ENCODE results near the gene TCP10L. TPM values are rescaled to one million over a fixed set of nuclear protein-coding genes. Genes with fewer than 3 reads are reported as not detected.

TCP10L gene
- polyA plus RNA-seq, 3 donors: 0.28 to 0.40 TPM; not detected in 1

DNA sequence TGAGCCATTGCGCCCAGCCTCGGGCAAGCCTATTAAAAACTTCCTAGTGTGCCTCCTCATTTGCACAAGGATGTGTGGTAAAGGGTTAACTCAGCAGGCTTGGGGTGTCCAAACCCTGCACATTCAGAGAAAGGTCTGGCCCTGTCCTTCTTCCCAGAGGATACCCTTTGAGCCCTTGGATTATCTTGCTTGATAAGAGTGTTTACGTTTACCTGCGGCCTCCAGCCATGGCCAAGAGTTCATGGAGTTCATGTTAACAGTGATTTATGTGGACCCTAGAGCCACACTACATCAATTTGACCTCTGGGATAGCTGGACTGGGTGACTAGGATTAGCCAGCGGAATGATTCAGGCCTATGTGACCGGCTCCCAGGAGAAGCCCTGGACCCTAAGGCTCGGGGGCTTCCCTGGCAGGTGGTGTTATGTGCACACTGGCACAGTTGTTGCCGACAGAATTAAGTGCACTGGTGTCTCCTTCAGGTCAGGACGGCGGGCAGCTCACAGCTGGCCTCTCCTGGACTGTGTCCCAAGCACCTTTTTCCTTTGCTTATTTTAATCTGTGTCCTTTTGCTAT is 7.7 kb upstream of the TCP10L start:
- no peak overlapping the region for H3K27ac ChIP-seq (ENCODE audit: low read depth, low read length)
- 35 to 63% (median 62%) methylated on average over 10 of the region's 10 CpGs for WGBS, 3 donors

DNA sequence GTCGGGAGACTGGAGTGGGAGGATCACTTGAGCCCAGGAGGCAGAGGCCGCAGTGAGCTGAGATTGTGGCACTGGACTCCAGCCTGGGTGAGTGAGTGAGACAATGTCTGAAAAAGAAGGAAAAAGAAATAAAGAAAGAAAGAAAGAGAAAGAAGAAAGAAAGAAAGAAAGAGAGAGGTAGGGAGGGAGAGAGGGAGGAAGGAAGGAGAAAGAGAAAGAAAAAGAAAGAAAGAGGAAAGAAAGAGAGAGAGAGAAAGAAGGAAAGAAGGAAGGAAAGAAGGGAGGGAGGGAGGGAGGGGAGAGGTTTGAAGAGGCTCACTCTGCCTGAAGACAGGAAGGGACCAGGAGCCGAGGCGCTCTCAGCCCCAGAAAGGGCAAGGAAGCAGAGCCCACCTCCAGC is 4.8 kb upstream of the TCP10L start:
- no peak overlapping the region for H3K27ac ChIP-seq (ENCODE audit: low read depth, low read length)
- 75 to 83% (median 82%) methylated on average over 4 of the region's 4 CpGs for WGBS, 3 donors

DNA sequence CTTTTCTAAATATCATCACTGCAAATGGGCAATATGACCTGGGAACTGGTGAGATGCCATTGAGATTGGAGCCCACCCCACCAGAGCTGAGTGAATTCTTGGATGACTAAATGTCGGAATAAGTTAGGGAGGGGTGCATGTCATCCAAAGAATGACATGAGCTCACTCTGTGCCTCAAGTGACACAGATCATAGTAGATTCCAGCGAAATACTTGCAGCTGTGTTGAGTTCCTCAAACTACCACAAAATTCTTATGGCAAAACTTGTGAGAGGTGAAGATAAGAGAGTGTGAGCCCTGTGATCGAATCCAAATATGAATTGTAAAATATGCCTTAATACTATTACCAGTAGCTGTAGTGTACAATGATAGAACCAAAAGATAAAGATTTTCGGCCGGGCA is 2.3 kb upstream of the TCP10L start:
- 93 to 94% (median 94%) methylated on average over 5 of the region's 5 CpGs for WGBS, 3 donors

DNA sequence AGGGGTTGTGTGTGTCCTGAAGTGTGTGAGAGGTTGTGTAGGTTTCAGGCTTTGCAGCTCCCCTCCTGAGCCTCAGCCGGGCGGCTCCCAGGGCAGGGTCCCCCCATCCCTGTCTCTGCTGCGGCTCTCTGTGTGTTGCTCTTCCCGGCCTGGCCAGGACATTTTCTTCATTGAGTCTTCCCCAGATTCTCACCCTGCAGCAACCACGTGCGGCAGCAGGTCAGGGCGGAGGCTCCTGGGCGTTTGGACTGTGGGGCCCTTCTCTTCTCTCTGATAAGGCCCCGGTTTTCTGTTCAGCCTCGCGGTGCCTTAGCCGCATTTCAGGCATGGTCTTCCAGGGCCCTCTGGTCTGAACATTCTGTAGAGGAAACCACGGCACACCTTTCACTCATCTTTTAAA is 1.8 kb upstream of the TCP10L start:
- WGBS, 3 donors: 66 to 87% (median 79%) methylated on average over 13 of the region's 13 CpGs
- H3K27ac ChIP-seq (ENCODE audit: low read depth, low read length): no peak overlapping the region

More for the DNA sequence above, 2.3 kb upstream of the TCP10L start:
- no peak overlapping the region for H3K27ac ChIP-seq (ENCODE audit: low read depth, low read length)

DNA sequence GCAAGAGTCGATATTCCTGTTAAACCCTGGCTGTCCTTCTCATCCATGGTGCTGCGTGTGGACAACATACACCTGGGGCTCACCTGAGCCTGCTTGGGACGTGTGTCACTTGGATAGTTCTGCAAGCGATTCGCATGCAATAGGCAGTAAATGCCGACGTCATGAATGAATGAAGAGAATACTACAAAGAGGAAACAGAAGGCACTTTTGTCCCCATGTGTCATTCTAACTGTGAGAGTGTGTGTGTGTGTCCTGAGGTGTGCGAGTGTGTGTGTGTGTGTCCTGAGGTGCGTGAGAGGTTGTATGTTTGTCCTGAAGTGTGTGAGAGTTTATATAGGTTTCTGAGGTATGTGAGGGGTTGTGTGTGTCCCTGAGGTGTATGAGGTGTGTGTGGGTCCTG is 647 bp upstream of the TCP10L start:
- H3K27ac ChIP-seq (ENCODE audit: low read depth, low read length): no peak overlapping the region

DNA sequence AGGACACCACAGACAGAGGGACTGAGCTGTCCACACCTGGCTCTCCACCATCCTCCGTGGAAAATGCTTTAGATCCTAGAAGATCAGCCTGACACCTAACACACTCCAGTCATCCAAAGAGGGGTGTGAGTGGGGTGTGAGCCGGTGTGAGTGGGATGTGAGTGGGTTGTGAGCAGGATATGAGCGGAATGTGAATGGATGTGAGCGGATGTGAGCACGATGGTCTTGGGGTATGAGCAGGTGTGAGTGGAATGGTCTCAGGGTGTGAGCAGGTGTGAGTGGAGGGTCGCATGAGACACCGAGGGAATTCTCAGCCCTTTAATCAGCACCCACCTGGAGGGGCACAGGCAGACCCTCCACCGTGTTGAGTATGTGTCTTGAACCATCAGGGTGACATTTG is 851 bp downstream of the TCP10L start:
- 85 to 87% (median 87%) methylated on average over 8 of the region's 8 CpGs for WGBS, 3 donors
- H3K27ac ChIP-seq (ENCODE audit: low read depth, low read length): no peak overlapping the region

More for the DNA sequence above, 647 bp upstream of the TCP10L start:
- 85 to 87% (median 85%) methylated on average over 9 of the region's 9 CpGs for WGBS, 3 donors

DNA sequence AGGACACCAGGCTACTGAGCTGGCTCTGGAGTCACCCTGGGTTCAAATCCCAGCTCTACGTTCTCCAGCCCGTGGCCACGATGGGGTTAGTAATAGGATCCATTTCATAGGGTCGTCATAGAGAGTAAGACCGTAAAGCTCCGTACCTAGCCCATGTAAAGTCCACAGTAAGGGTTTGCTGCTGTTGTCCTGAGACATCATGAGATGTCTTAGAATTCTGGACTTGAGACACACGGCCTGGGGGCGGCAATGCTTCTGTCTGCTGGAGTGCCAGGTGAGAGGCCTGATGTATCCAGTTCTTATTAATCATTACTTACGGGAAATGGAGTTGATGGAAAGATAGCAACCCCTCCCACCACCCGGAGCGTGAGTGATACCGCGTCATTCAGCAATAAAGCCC is 3.6 kb downstream of the TCP10L start:
- H3K27ac ChIP-seq (ENCODE audit: low read depth, low read length): no peak overlapping the region
- 91 to 93% (median 91%) methylated on average over 13 of the region's 13 CpGs for WGBS, 3 donors

DNA sequence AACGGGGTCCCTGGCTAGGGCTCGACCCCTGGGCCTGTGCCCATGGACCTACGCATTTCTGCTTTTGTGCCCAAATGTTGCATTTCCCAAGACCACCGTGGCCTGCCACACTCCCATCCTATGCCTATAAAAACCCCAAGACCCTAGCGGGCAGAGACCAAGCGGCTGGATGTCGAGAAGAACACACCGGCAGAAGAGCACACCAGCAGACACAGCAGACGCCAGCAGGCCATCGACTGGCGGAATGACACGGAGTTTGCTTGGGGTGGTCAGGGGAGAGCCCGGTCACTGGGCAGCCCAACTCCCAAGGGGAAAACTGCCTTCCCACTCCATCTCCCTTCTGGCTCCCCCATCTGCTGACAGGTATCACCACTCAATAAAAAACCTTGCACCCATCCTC is 4.4 kb downstream of the TCP10L start:
- WGBS, 3 donors: 92 to 94% (median 93%) methylated on average over 13 of the region's 13 CpGs
- no peak overlapping the region for H3K27ac ChIP-seq (ENCODE audit: low read depth, low read length)

DNA sequence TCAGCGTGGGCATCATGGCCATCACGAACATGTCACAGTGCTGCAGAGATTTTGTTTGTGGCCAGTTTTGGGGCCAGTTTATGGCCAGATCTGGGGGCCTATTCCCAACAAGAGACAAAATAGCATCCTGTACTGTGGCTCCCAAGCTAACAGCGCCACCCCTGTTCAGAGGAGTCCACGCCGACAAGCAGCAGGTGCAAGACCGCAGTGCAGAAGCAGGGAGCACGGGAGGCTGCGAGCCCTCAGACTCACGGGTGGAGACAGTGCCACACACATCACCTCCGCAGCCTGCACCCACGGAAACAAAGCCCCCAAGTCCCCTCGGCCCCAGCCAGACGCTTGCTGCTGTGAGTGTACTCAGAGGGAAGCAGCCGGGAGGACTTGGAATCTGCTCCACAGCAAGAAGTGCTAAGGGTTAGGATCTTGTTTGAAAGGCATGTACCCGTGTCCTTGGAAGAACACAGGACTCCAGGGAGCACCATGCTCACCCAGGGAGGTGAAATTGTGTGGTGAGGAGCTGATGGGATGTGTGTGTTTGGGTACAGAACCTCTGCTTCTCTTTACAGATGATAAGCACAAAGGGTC is 7.1 kb downstream of the TCP10L start:
- WGBS, 3 donors: 48 to 67% (median 61%) methylated on average over 15 of the region's 15 CpGs
- no peak overlapping the region for H3K27ac ChIP-seq (ENCODE audit: low read depth, low read length)

DNA sequence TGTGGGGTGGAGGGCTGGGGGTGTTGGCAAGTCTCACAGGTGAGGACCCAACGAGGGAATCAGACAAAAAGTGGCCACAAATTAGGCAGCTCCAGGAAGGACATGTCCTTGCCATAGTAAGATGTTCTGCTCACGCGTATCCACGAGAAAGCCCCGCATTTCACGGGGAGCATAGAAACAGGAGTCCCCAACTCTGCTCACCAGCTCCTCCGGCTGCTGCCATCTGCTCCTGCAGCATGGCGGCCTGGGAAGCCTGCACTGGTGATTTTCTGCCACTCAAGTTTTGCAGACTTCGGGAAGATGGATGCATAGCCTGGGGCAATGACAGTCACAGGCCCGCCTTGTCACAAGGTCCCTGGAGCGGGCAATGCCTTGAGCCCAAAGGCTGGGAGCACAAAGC is 9.3 kb downstream of the TCP10L start:
- 88 to 95% (median 94%) methylated on average over 11 of the region's 11 CpGs for WGBS, 3 donors
- no peak overlapping the region for H3K27ac ChIP-seq (ENCODE audit: low read depth, low read length)

DNA sequence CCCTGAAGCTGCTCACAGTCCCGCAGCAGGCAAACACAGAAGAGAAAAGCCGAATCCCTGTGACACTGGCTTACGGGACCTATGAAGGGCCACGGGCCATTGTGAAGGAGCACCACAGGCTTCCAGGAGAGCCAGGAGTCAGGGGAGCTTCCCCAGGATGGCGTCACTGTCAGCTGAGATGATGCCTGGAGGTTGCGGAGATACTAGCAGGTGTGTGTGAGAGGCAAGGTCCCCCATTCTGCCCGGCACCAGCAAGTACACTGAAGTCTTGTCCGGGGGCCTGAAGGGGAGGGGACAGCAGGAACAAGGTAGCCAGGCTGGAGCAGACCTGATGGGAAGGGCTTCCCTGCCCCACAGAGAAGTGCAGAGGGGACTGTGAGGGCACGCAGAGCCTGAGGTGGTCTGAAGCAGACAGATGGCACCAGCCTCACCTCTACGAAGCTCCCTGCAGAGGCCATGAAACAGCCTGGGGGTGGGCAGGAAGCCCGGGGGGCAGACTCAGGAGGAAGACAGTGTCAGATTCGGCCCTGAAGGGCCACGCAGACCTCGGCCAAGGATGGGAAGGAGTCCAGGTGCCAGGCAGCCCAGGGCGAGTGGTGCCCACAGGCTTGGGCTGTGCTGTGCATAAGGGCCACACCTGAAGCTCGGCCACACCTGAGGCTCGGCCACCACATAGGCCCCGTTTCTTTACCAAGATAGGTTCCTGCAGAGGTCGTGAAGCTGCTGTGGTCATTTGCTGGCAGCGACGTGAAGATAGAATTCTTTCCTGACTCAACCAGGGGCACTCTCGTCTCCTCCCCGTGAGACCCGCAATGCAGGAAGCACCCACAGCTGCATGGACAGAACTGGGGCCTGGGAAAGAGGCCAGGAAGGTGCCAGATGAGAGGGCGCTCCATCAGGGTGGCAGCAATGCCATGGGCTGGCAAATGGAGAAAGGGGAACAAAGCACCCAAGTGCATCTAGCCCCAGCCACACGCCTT is 10.1 kb downstream of the TCP10L start:
- no peak overlapping the region for H3K27ac ChIP-seq (ENCODE audit: low read depth, low read length)
- 77 to 91% (median 88%) methylated on average over 25 to 26 of the region's 26 CpGs for WGBS, 3 donors

DNA sequence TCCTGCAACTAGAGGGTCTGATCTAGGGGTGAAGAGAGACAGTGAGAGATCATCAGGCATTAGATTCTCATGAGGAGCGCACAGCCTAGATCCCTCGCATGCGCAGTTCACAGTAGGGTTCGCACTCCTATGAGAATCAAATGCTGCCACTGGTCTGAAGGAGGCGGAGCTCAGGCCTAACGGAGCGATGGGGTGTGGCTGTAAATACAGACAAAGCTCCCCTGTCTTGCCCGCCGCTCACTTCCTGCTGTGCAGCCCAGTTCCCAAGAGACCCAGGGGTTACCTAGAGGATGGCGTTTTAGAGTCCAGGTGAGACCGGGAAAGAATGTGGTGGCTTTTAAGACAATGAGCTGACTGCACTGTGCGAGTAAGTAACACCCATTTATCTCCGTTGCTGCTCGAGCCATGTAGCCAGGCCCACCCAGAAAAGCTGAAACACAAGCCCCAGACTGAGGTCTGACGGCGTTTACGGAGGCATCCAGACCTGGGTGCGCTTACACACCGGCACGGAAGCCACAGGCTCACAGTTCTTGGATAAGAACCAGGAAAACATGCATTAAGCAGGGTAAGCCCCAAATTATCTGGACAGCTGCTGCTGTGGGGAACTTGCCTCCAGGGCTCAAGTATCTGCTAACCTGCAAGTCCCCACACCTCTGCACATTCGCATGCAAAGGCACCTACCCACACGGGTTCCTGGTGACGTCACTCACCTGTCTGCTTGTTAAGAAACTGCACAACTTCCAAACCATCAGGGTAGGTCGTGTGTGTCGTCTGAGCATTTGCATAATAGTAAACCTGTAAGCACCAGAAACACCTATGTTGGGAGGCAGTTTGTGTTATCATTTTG is 12.5 kb downstream of the TCP10L start:
- H3K27ac ChIP-seq (ENCODE audit: low read depth, low read length): no peak overlapping the region
- 42 to 78% (median 66%) methylated on average over 25 of the region's 25 CpGs for WGBS, 3 donors

DNA sequence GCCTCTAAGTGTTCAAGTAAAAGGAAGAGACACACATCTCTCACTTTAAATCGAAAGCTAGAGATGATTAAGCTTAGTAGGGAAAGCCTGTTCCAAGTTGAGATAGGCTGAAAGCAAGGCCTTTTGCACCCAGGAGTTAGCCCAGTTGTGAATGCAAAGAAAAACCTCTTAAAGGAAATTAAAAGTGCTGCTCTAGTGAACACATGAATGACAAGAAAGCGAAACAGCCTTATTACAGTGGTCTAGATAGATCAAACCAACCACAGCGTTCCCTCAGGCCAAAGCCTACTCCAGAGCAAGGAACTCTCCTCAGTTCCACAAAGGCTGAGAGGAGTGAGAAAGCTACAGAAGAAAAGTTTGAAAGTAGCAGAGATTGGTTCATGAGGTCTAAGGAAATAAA is 14.9 kb downstream of the TCP10L start:
- H3K27ac ChIP-seq (ENCODE audit: low read depth, low read length): no peak overlapping the region

DNA sequence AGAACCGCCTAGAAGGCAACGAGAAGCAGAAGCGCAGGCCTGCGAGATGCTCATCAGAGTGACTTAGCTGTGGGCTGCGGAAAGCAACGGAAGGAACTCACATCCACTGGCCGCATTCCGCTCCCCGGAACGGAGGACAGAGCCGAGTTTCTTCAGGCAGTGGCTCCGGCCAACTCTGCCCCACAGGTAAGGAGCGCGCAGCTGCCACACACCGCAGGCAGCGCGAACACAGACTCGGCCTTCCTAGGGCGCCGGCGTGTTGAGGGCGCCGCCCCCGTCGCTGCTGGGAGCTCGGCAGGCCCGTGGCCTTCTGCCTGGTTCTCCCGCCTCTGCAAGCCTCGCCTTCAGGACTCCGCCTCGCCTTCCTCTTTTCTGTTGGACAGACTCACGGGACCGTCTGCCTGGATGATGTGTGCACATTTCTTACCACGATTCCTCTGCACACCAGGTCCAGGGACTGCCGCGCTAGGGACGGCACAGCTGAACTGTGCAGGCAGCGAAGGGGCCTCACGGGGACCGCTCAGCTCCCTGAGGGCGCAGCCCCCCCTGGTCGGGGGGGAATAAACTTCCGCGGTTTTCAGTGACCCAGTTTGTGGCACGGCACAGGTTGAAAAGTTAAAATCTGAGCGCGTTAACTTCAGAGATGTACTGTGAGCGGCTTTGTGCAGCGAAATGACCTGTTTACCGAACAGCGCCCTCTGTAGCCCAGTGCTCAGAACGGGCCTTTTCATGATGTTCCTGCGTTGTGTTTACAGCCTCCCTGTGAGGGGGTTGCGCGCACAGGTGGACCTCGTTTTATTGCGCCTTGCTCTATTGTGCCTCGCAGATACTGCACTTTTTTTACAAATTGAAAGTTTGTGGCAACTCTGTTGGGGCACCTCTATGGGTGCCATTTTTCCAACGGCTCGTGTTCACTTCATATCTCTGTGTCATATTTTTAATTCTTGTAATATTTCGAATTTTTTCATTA is 15.8 kb downstream of the TCP10L start:
- 2 to 4% (median 4%) methylated on average over 61 of the region's 61 CpGs for WGBS, 3 donors
- peak overlapping the region; percentile 64 for H3K27ac ChIP-seq (ENCODE audit: low read depth, low read length)

More for the DNA sequence above, 14.9 kb downstream of the TCP10L start:
- 91 to 94% (median 92%) methylated on average over 3 of the region's 3 CpGs for WGBS, 3 donors

DNA sequence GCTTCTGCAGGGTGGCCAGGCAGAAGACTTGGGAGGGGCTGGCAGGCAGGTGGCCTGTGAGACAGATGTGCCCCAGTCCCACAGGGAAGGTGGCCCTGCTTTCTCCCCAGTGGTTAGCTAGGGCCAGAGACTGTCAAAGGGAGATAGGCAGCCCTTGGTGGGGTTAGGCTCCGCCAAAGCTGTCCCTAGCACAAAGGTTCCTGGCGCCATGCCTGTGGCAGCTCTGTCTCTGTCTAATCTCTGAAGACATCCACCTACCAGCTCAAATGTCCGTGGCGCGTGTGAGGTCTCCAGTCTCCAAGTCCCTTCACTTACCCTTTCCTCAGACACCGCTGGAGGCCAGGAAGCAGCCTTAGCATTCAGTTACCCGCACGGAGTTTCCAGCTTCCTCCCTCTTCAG is 17.7 kb downstream of the TCP10L start:
- H3K27ac ChIP-seq (ENCODE audit: low read depth, low read length): no peak overlapping the region
- WGBS, 3 donors: 94 to 99% (median 95%) methylated on average over 8 of the region's 8 CpGs

DNA sequence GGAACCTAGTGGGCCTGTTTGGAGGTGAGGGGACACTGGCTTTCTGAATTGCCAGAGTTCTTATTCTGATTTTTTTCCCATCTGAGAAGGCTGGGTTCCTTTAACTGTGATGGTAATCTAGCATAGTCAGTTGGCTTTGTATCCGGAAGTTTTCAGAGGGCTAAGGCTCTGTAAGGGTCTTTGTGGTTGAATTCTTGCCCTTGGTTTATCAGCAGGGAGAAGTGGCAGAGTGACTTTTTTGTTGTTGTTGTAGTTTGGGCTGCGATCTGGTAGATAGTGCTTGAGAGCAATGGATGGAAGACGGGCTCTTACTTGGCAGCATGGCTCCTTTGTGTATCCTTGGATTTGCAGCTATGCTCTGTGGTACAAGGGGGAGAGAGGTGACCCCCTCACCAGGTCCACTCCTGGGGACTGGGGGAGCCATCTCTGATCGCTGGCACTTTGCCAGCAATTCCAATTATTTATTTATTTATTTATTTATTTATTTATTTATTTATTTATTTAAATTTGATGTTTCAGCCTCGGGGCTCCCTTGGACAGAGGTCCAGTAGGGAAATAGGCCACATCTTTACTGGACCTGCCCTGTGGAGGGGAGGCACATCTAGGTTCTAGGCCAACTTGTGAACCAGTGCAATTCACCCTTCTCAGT is 18.5 kb downstream of the TCP10L start:
- H3K27ac ChIP-seq (ENCODE audit: low read depth, low read length): no peak overlapping the region
- 82 to 88% (median 85%) methylated on average over 5 of the region's 5 CpGs for WGBS, 3 donors

DNA sequence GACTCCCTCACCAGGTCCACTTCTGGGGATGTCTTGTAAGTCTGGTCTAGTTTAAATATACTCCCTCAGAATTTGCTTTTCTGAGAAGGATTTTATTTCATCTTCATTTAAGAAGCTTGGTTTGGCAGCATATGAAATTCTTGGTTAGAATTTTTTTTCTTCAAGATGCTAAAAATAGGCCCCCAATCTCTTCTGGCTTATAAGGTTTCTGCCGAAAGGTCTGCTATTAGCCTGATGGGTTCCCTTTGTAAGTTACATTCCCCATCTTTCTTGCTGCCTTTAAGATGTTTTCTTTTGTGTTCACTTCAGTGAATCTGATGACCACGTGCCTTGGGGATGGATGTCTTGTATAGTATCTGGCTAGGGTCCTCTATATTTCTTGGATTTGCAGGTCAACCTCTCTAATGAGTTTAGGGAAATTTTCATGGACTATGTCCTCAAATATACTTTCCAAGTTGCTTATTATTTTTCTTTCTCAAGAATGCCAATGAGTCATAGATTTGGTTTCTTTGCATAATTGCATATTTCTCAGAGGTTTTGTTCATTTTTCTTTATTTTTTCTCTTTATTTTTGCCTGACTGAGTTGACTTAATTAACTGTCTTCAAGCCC is 19.4 kb downstream of the TCP10L start:
- H3K27ac ChIP-seq (ENCODE audit: low read depth, low read length): no peak overlapping the region
- 93 to 98% (median 96%) methylated on average over 2 of the region's 2 CpGs for WGBS, 3 donors
